CD4-positive, alpha-beta T cell treated with Interferon gamma for 1 hour (primary cell): ENCODE measurements around the gene ZNF496.
"Not testable (repeated sequence)": the region's sequence is repeated elsewhere in the genome, so short reads cannot be mapped to it uniquely, and the experiment has no call there.

Experiments used
- DNase-seq: peaks from one replicate; pipeline ENCODE4 v3.0.0-alpha.2; 2020

Gene ZNF496

GRCh38 chr1:247358920-247359319 is 27.3 kb upstream of the ZNF496 start:
- DNase-seq, result peak; percentile 75

- DNase-seq, result peak; percentile 26
These were observed 26.1 kb upstream of the ZNF496 start for GRCh38 chr1:247357781-247358211.

GRCh38 chr1:247357052-247357780 is 25.5 kb upstream of the ZNF496 start:
- DNase-seq, result no peak

- DNase-seq, result not testable (repeated sequence)
These were observed 23.5 kb upstream of the ZNF496 start for GRCh38 chr1:247355160-247355559.

- DNase-seq, result no peak
These were observed 20.5 kb upstream of the ZNF496 start for GRCh38 chr1:247352175-247352574.

GRCh38 chr1:247350587-247350986 is 18.9 kb upstream of the ZNF496 start:
- no peak for DNase-seq

GRCh38 chr1:247347477-247348222 is 16.0 kb upstream of the ZNF496 start:
- DNase-seq, result no peak

GRCh38 chr1:247345881-247346280 is 14.2 kb upstream of the ZNF496 start:
- DNase-seq, result no peak

GRCh38 chr1:247343801-247344200 is 12.1 kb upstream of the ZNF496 start:
- no peak for DNase-seq

- DNase-seq, result no peak
These were observed 7.1 kb upstream of the ZNF496 start for GRCh38 chr1:247338723-247339275.

GRCh38 chr1:247337961-247338360 is 6.3 kb upstream of the ZNF496 start:
- no peak for DNase-seq

GRCh38 chr1:247337250-247337746 is 5.6 kb upstream of the ZNF496 start:
- DNase-seq, result no peak

- no peak for DNase-seq
These were observed 4.7 kb upstream of the ZNF496 start for GRCh38 chr1:247336390-247336789.

GRCh38 chr1:247335882-247336281 is 4.2 kb upstream of the ZNF496 start:
- DNase-seq, result no peak

GRCh38 chr1:247334378-247335133 is 2.9 kb upstream of the ZNF496 start:
- DNase-seq, result no peak

GRCh38 chr1:247332623-247333361 is 1.1 kb upstream of the ZNF496 start:
- DNase-seq, result no peak

GRCh38 chr1:247332215-247332622 is 552 bp upstream of the ZNF496 start:
- peak; percentile 21 for DNase-seq

GRCh38 chr1:247331172-247331524 is 519 bp downstream of the ZNF496 start:
- peak; percentile 67 for DNase-seq

- DNase-seq, result no peak
These were observed 1.0 kb downstream of the ZNF496 start for GRCh38 chr1:247330548-247331171.

GRCh38 chr1:247329097-247329617 is 2.5 kb downstream of the ZNF496 start:
- no peak for DNase-seq

GRCh38 chr1:247328311-247328710 is 3.4 kb downstream of the ZNF496 start:
- no peak for DNase-seq
